Left ventricle myocardium inferior (tissue), 1 donor: Measurements from ENCODE around the gene UNC13A. TPM values are rescaled to one million over a fixed set of nuclear protein-coding genes. Genes with fewer than 3 reads are reported as not detected.

Experiments
- DNase-seq: peaks from one replicate; pipeline ENCODE4 v3.0.0-alpha.2; 2020
- H3K27ac ChIP-seq: fragments of 200-600 bp; replicated peaks from 2 replicates; pipeline ENCODE4 v1.8.0; 2021
- H3K27me3 ChIP-seq: fragments of 200-600 bp; 2 replicates; pipeline ENCODE4 v1.8.0; 2021; ENCODE audit warnings: low read depth
- H3K36me3 ChIP-seq: fragments of 200-600 bp; 2 replicates; pipeline ENCODE4 v1.8.0; 2021
- H3K4me1 ChIP-seq: fragments of 200-600 bp; 2 replicates; pipeline ENCODE4 v1.8.0; 2021
- H3K4me3 ChIP-seq: fragments of 200-600 bp; 2 replicates; pipeline ENCODE4 v1.8.0; 2021; ENCODE audit warnings: mild to moderate bottlenecking, moderate library complexity
- H3K9me3 ChIP-seq: fragments of 200-600 bp; replicated peaks from 2 replicates; pipeline ENCODE4 v1.8.0; 2021
- intact Hi-C: fragments of 100-400 bp; cut with micrococcal nuclease; formaldehyde crosslinking; loops from one replicate; pipeline ENCODE4 v1.11.0; 2022
- total RNA-seq: library from RNA; stranded (reverse); fragmentation: NEBNext Ultra II Directional; extraction: Animal tissue kit (Norgen Biotek cat#: 25700); gene quantifications from one replicate; pipeline ENCODE4 v1.2.1, GENCODE V29; 2021
- TF ChIP-seq, protein P1 (sequence below): fragments of 200-600 bp; IDR thresholded peaks from 2 replicates; pipeline ENCODE4 v1.8.0; 2021; ENCODE audit warnings: antibody characterized with exemption, mild to moderate bottlenecking, borderline replicate concordance
- donor health status: DM: no; HTN: yes; CAD: no; lungs with severe emphysema.

The UNC13A gene
- total RNA-seq, 1 donor from 2014 or later, result 0.05 TPM

DNA sequence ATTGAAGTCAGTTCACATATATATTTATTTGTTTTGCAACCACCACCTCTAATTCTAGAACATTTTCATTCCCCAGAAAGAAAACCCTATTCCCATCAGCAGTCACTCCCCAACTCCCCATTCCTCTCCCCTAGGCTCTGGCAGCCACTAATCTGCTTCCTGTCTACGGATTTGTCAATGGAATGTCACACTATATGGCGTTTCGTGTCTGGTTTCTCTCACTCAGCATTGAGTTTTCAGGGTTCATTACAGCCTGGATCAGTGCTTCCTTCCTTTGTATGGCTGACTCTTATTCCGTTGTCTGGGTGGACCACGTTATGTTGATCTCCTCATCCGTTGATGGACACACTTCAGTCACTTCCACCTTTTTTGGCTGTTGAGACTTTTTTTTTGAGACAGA is 123.4 kb downstream of the UNC13A start:
- peaks cover 49% of the 10 kb centered on the region for H3K4me1 ChIP-seq
- H3K27ac ChIP-seq, result peak overlapping the region; percentile 76
- no peaks in the 10 kb centered on the region for H3K9me3 ChIP-seq
- H3K4me3 ChIP-seq, result no peak overlapping the region
- H3K36me3 ChIP-seq, result peaks cover 60% of the 10 kb centered on the region
- intact Hi-C loops, result no loop called here
- H3K27me3 ChIP-seq, result no peaks in the 10 kb centered on the region
- TF ChIP-seq, protein P1, sequence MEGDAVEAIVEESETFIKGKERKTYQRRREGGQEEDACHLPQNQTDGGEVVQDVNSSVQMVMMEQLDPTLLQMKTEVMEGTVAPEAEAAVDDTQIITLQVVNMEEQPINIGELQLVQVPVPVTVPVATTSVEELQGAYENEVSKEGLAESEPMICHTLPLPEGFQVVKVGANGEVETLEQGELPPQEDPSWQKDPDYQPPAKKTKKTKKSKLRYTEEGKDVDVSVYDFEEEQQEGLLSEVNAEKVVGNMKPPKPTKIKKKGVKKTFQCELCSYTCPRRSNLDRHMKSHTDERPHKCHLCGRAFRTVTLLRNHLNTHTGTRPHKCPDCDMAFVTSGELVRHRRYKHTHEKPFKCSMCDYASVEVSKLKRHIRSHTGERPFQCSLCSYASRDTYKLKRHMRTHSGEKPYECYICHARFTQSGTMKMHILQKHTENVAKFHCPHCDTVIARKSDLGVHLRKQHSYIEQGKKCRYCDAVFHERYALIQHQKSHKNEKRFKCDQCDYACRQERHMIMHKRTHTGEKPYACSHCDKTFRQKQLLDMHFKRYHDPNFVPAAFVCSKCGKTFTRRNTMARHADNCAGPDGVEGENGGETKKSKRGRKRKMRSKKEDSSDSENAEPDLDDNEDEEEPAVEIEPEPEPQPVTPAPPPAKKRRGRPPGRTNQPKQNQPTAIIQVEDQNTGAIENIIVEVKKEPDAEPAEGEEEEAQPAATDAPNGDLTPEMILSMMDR, result no peak
- DNase-seq, result no peak

DNA sequence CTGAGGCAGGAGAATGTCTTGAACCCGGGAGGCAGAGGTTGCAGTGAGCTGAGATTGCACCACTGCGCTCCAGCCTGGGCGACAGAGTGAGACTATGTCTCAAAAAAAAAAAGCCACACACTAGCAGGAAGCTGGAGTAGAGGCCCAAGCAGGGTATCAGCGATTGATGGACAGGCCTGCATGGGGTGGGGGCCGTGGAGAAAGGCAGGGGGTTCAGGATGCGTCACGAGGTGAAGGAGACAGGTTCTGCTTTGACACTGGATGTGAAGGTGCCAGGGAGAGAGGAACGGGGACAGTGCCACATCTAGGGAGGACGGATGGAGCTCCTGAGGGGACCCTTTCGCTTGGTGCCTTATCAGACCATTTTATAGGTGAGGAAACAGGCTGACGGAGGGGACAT is 125.6 kb downstream of the UNC13A start:
- intact Hi-C loops, result no loop called here

GRCh38 chr19:17562097-17562496 is 126.1 kb downstream of the UNC13A start:
- no peak overlapping the region for H3K4me3 ChIP-seq
- peak overlapping the region; percentile 76 for H3K27ac ChIP-seq
- peaks cover 57% of the 10 kb centered on the region for H3K36me3 ChIP-seq
- H3K4me1 ChIP-seq, result peaks cover 70% of the 10 kb centered on the region
- H3K27me3 ChIP-seq, result no peaks in the 10 kb centered on the region
- intact Hi-C loops, result no loop called here
- TF ChIP-seq, protein P1, result no peak
- no peak for DNase-seq
- H3K9me3 ChIP-seq, result no peaks in the 10 kb centered on the region

More for the DNA sequence above, 125.6 kb downstream of the UNC13A start:
- no peak for DNase-seq
- H3K27ac ChIP-seq, result no peak overlapping the region
- H3K4me1 ChIP-seq, result peaks cover 66% of the 10 kb centered on the region
- no peaks in the 10 kb centered on the region for H3K9me3 ChIP-seq
- H3K4me3 ChIP-seq, result no peak overlapping the region
- H3K27me3 ChIP-seq, result no peaks in the 10 kb centered on the region
- peaks cover 57% of the 10 kb centered on the region for H3K36me3 ChIP-seq
- TF ChIP-seq, protein P1, result no peak

DNA sequence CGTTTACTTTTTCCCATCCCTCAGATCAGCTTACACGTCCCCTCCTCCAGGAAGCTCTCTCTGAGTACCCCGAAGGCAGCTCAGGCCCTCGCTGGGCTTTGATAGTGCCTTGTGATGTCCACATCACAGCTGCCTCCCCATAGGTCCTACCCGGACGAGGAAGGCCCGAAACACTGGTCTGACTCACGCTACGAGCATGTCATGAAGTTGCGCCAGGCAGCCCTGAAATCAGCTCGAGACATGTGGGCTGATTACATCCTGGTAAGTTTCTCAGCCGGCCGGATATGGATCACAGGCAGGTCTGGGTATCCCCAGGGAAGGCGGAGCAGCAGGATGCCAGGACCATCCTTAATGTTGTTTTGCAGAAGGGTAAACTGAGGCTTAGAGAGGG is 128.0 kb downstream of the UNC13A start:
- Histone ChIP-seq H3K4me3 (no peak overlapping the region), H3K27me3 (no peaks in the 10 kb centered on the region), H3K9me3 (no peaks in the 10 kb centered on the region), H3K27ac (peak overlapping the region; percentile 76), H3K36me3 (peaks cover 53% of the 10 kb centered on the region), H3K4me1 (peaks cover 72% of the 10 kb centered on the region)
- TF ChIP-seq, protein P1, result no peak
- intact Hi-C loops, result no loop called here
- DNase-seq, result no peak

GRCh38 chr19:17557466-17557865 is 130.7 kb downstream of the UNC13A start:
- H3K27me3 ChIP-seq, result no peaks in the 10 kb centered on the region
- H3K36me3 ChIP-seq, result peaks cover 44% of the 10 kb centered on the region
- H3K9me3 ChIP-seq, result no peaks in the 10 kb centered on the region
- DNase-seq, result no peak
- H3K4me3 ChIP-seq, result peak overlapping the region; percentile 86
- TF ChIP-seq, protein P1, result no peak
- intact Hi-C loops, result no loop called here
- peak overlapping the region; percentile 95 for H3K27ac ChIP-seq
- peaks cover 87% of the 10 kb centered on the region for H3K4me1 ChIP-seq
